ENCODE results near the gene MYO1D.

DNA sequence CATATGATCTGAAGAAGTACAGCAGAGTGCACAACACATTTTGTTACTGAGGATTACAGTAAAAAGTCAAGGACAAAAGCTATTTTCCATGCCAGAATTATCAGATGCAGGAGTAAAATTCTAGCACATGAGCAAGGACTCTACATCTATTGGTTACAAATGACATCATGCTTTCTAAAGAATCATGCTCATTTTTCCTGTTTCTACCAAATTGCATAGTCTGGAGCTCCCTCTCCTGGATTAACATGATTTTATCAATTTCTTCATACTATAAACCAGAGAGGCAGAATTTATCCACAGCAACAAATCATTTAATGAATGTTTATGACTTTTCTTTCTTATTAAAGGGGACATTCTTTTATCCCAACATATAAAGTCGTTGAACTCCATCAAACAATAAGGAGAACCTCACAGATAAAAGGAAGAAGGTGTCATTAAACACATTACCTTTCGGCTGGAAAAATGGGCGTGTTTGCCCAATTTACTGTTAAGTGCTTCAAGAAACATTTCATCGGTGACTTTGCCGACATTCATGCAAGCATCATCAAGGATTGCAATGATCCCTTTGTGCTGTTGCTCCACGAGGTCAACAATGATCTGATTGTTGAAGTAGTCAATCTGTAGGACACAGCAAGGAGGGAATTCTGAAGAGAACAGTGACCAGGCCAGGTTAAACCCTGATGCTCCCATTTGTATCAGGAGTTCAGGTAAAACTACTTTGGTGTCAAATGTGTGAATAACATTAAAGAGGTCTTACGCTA is 121.7 kb downstream of the MYO1D start:
- TF ChIP-seq ZMYM3 (CRISPR knock-in tag; IDR thresholded peaks at IDR 0.05) (no peak), ZBTB42 (CRISPR knock-in tag; IDR thresholded peaks at IDR 0.05) (no peak), SIN3A (IDR thresholded peaks at IDR 0.05; ENCODE audit: borderline replicate concordance, low read depth, low read length) (no peak), REPIN1 (CRISPR knock-in tag; IDR thresholded peaks at IDR 0.05; ENCODE audit: borderline replicate concordance, low read depth) (no peak)

Data from HepG2 (cell line).